Bronchial smooth muscle cell (primary cell): ENCODE results near the gene PPM1H. TPM values are rescaled to one million over a fixed set of nuclear protein-coding genes. Genes with fewer than 3 reads are reported as not detected.

ENCODE experiments used
- total RNA-seq: library from RNA; depleted of rRNA; stranded (reverse); fragments of >200 nt; gene quantifications from 2 replicates; pipeline ENCODE4 v1.2.1, GENCODE V29; 2014

The PPM1H gene
- total RNA-seq = 0.17 and 0.47 TPM in 2 replicates

DNA sequence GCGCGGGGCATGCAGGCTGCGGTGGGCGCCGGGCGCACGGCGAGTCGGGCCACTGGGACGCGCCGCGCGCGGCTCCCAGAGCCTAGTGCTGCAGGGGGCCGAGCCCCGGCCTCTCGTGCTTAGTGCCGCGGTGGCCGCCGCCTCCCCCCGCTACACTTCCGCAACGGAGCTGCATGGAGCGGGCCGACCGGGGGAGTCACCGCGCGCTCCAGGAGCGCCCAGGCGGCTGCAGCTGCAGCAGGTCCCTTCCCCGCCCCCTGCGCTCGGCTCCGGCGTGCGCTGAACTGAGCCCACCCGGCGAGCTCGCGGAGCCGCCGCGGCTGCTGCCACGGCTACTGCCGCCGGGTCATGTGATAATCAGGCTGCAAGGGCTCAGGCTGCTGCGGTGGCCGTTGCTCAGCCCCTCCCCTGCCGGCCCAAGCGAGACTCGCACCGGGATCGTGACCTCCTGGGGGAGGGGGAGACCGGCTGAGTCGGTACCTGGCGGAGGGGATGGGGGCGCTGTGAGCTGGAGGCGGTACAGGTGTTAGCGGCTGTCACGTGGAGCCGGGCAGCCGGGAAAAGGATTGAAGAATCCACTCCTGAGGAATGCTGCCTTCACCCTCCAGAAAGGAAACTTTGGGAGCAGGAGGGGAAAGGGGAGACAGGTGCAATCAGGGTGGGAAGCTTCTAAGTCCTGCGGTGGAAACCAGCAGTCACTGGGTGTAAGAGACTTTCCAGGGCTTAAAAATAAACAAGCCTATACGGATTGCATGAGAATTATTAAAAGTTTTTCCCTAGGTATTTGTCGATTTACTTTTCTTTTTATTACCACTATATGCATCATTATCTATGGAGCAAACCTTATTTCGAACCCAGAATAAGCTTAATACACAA, at the start of gene PPM1H:
TSS of gene PPM1H (minus strand) at position 352 of the 876 bp plus-strand sequence. CDS start 414 bp downstream, outside the sequence.

Other genes starting within 250 kb of the PPM1H start
- not detected in 2 replicates for gene AVPR1A, start 216.1 kb upstream of the PPM1H start, total RNA-seq